T-helper 9 cell (primary cell): ENCODE results near the gene GHR.
"Not testable (repeated sequence)": the region's sequence is repeated elsewhere in the genome, so short reads cannot be mapped to it uniquely, and the experiment has no call there.

Source experiments
- DNase-seq: peaks from one replicate; pipeline ENCODE4 v3.0.0-alpha.2; 2020

GHR gene

DNA sequence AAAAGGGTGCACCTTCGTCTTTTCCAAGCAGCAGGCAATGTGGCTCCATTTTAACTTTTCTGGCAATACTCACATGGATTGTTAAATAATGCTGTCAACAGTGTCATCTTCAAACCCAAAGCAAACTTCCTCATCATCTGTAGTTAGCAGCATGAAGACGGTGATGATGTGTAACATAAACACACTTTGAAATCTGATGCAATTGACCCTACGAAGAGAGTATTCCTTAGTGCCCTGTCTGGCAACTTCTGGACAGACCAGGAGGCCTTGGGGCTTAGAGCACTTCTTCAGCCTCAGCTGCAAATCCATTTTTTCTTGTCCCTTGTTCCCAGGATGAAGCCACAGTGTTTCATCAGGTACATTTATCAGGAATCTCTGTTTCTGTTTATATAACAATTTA is 149.1 kb downstream of the GHR start:
- DNase-seq = no peak

DNA sequence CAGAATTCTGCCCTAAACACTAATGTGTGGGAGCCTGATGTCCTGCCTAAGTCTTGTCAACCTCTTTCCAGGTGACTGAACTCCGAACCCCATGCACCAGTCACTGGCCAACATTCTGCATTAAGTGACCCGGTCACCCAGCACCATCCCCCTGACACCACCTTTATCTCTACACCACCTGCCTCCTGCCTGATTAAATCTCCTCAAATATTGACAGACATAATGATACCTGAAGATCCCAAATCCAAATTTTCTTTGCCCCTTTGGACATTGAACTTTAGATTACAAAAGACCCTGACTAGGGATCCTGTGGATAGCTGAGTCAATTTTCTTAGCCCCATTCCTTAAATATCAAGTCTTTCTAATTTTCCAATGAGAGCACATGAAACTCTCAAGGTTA is 150.1 kb downstream of the GHR start:
- no peak for DNase-seq

DNA sequence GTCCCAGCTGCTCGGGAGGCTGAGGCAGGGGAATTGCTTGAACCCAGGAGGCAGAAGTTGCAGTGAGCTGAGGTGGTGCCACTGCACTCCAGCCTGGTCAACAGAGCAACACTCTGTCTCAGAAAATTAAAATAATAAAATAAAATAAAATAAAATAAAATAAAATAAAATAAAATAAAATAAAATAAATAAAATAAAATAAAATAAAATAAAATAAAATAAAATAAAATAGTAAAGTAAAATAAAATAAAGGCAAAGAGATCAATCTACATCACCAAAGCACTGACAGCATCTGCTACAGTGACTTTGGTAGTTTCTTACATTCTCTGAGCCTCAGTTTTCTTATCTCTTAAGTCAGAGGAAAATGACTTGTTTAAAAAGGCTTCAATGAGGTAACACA is 152.7 kb downstream of the GHR start:
- not testable (repeated sequence) for DNase-seq

DNA sequence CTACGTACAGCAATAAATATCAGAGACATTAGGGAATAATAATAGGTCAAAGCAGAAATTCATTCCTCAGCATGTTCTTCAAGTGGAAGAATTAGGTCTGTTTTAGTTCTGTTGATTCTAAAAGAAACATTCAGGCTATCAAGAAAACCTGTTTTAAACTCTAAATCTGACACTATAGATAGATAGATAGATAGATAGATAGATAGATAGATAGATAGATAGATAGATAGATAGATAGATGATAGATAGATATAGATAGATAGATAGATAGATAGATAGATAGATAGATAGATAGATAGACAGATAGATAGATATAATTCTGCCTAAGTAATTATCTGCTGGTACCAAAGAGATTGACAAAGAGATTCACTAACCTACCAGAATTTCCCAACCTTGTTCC is 155.7 kb downstream of the GHR start:
- not testable (repeated sequence) for DNase-seq

DNA sequence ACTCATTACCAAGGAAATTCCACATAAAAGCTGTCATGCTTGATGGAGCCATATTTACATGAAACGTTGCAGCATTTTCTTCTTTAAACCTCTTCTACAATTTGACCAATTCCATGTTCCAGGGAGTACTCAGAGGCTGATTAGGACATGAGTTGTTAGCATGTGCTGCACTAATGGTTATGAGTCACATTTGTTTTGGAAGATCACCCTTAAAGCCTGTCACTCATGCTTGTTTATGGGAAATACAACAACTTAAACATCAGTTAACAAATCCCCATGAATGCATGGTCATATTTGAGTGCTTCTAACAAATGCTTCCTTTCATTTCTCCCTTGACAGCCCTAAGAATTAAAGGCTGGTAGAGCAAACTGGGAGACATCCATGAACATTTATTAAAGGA is 156.1 kb downstream of the GHR start:
- no peak for DNase-seq

DNA sequence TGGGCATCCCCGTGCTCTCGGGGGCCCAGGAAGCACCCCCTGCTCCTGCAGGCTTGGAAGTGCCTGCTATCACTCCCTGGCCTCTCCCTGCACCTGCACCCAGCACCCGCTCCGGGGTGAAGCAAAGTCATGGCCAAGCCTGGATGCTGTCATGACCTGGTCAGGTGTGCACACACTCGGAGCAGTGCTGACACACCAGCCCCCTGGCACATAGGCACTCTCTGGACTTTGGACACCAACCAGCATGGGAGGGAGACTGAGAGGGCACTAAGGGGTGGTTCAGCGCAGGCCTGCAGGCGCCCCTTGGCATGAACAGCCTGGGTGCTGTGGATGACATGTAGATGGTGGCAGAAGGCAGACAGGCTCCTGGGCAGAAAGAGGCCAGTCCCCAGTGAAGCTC is 158.6 kb downstream of the GHR start:
- no peak for DNase-seq

DNA sequence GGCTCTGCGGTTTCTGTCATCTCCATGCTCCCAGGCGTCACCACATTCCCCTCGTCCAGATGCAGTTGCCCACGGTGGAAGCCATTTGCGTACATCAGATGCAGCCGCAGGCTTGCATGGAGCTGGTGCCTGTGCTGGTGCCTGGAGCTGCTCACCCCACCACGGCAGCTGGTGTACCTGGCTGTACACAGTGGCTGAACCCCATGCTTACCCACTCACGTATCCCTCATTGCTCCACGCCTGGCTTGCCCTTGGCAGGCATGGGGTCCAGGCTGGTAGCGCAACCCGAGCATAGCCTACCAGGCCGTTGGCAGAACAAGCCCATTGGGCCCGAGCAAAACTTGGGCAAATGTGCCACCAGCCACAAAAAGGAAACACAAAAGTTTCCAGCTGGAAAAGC is 159.5 kb downstream of the GHR start:
- no peak for DNase-seq

DNA sequence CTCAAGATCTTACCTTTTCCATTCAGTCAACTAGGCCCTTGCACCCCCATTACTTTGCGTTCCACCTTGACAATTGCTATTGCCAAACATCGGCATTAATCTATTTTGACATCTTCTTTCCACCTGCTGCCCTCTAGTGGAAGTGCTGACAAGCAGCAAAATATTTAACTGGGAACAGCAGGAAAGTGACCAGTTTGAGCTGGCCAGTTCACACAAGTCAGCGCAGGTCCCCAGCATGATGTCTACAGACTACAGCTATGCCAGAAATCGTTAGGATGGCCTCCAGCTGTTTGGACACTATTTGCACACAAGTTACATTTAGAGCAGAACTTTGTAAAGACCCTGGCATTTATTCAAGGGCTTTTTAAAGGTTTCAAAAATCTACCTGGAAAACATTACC is 160.1 kb downstream of the GHR start:
- DNase-seq = peak; percentile 1

DNA sequence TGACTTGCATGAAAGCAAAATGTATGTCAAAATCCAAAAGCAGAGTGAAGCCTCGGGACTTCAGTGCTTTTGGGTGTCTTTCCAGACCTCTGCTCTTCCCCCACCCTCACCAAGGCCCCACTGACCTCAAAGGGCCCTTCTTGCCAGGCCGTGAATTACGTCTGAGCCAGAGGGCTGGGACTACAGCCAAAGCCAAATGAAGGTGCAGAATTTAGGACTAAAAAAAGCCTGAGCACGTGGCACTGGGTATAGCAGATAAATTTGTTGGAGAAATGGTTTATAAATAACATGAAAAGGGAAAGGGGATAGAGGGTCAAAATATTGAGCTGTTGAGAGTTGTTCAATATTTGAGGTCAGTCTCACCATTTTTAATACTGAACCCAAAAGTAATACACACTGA is 163.4 kb downstream of the GHR start:
- no peak for DNase-seq

DNA sequence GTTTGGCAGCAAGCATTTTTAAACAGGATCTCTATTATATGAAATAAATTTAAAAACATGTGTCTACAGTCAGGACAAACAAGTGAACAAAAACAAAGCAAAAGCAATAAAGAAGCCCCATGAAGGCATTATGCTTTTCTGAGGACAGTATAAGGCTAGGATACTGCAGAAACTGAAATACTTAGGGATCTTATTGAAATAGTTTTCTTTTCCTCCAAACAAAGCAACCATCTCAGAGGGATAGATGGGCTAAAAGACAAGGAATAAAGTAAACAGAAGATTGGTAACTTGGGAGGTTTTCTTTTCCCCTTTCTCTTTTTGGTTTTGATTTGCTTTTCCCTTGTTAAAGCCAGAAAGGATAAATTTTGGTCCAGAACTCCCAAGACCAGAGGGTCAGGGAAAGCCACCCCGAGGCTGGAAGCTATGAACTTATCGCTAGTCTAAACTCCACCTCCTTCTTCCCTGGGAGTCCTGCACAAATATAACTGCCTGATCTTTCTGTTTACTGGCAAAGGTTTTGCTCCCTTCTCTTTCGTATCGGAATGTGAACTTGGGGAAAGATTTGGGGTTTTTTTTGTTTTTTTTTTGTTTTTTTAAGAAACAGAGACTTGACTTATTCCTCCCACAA is 164.0 kb downstream of the GHR start:
- no peak for DNase-seq

DNA sequence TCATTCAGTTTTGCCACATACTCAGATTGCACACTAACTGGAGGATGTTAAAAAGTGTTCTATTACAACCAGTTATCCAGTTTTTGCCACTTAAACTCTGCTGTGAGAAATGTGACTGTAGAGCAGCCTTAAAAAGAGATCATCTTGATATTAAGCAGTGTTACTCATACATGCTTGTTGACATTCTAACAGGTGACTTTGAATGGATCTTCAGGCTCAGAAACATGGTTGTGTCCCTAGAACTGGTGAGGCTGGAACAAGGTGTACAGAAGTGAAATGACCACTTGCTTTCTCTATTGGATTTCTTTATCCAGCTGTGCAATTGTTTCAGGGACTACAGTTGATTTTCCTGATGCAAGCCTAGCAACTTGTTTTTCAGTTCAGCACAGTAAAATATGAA is 167.3 kb downstream of the GHR start:
- DNase-seq = no peak

DNA sequence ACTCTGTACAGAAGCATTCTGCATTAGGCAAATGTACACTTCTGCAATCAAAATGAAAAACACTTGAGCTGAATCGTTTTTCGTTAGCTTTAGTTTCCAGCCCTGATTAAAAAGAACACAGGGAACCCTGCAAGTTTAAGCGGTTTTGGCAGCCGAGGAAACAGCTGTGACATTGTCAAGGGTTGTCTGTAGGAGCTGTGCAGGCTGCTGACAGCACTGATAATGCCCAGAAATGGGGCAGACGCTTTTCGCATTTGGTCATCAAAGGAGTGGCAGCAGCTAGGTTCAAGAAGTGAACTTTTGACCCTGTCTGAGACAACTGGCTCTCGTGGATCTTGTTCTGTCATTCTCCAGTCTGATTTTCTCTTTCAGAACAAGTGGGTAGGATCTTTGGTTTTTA is 167.8 kb downstream of the GHR start:
- DNase-seq = no peak

DNA sequence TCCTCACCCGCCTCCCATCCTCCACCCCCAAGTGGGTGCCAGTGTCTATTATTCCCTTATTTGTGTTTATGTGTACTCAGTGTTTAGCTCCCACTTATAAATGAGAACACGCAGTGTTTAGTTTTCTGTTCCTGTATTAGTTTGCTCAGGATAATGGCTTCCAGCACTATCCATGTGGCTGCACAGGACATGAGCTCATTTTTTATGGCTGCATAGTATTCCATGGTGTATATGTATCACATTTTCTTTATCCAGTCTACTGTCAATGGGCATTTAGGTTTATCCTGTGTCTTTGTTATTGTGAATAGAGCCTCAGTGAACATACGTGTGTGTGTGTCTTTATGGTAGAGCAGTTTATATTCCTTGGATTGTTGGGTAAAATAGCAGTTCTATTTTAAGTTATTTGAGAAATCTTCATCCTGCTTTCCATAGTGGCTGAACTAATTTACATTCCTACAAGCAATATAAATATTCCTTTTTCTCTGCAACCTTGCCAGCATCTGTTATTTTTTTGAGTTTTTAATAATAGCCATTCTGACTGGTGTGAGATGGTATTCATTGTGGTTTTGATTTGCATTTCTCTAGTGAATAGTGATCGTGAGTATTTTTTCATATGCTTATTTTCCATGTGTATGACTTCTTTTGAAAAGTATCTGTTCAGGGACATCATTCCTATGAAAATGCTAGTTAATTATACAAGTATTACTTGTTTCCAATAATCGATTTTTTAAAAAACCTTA is 169.3 kb downstream of the GHR start:
- no peak for DNase-seq

DNA sequence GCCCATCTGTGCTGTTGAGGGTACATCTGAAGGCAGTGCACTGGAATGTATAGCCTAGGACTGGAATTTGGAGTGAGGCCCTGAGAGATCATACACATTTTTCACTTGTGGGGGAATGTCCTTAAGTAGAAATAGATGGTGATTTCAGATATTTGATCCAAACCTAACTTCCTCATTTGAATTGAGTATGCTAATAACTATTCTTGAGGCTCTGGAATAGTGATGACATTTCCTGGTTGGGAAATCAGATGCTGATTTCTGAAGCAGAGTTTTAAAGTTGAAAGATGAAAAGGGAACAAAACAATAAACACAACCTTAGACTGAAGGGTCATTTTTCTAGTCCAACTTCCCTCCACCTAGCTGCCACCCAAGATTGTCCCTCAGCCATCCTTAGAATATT is 170.4 kb downstream of the GHR start:
- DNase-seq = no peak

DNA sequence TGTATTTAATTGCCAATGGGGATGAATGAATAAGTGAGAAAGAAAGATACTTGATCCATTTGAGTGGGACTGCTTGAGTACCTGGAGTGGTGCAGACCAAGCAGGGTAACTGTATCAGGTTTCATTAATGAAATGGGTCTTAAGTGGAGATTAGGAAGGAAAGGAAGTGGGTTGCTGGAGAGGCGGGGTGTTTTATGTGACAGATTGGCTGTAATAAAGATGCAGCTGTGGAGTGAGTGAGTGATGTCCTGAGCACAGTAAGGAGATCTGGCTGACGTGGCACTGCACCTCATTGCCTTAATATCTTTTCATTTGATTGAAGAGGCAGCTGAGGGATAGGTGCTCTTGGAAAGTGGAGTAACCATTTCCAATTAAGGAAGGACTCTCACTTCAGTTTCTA is 172.4 kb downstream of the GHR start:
- no peak for DNase-seq

DNA sequence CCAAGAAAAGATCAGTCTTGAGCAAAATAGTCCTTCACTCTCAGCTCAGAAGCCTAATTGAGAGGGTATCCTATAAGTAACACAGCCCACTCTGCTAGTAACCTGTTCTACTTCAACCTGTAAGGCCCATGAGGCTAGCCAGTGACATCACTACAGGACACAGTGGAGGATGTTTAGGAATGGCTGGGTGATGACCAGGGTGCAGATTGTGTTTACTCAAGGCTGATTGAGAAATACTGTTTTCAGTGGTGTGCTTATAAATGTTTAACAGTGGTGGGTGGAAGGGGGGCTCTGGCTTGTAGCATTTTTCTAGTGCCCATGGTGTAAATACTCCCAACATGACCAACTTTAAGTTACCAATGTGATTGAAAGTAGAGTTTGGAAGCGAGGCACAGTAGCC is 173.6 kb downstream of the GHR start:
- no peak for DNase-seq

DNA sequence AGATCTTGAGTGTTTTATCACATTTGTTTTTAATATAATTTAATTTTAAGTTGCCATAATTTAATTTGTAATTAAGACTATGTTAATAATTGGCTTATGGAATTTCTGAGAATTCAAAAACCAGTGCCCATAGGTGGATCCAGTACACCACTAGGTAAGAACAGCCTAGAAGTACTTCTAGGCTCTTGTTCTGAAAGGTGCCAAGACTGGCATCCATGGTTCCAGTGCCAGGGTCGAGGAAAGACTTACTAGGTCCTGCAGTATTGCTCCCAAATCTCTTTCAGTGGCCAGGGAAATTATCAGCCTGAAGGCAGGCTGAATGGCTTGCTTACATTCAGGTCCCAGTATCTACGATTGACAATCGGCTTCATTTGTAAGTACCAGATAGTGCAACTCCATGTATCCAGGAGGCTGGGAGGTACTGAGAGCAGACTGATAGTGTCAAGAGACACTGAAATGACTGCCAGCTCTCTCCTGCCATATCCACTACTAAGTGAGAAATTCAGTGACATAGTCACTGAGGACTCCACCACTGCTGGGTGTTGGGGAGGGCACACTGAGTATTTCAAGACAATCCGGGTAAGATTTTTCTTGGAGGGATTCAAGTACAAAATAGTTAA is 174.2 kb downstream of the GHR start:
- DNase-seq = no peak

DNA sequence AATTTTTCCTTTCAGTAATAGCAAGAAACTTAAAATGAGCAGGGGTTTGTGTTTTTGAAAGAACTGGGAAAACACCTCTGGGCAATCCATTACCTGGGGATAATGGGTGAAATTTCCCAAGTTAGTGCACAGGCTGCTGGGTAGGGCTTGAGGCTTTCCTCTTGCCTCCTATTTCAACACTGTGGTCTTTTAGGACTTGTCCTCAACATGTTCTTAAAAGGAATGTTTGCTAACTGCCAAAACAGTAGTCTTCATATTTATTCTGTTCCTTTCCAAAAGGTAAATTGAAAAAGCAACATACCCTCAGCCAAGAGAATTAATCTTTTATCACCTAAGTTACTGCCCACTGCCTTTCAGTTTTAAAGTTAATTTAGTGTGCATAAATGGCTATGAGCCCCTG is 175.1 kb downstream of the GHR start:
- DNase-seq = no peak

DNA sequence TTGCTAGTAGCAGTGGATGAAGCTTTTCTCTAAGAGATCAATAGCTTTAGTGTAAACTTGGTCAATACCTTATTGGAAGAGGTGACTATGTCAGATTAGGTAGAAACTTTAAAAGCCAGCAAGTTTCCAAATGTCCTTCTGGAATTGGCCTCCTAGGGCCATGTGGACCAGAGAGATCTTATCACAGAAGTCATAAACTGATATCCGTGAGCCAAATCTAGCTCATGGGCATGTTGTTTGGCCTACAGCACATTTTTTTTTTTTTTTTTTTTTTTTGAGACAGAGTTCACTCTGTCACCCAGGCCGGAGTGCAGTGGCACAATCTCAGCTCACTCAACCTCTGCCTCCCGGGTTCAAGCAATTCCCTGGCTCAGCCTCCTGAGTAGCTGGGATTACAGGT is 175.9 kb downstream of the GHR start:
- no peak for DNase-seq

DNA sequence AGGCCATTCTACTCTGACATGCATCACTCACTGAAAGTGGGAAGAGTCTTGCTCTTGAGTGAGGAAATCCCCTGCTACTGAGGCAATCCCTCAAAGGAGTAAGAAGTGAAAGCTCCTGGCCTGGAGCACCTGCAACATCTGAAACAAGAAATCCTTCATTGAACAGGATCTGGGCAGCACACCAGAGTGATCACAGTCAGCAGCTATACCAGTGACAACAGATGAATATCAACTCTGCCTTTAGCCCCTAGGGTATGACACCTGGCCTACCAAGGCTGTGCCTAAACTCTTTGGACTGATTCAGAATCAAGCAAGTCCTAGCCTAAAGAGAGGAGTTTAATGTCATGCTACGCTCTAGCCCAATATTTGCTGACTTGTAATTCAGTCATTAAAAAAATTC is 177.2 kb downstream of the GHR start:
- DNase-seq = no peak

DNA sequence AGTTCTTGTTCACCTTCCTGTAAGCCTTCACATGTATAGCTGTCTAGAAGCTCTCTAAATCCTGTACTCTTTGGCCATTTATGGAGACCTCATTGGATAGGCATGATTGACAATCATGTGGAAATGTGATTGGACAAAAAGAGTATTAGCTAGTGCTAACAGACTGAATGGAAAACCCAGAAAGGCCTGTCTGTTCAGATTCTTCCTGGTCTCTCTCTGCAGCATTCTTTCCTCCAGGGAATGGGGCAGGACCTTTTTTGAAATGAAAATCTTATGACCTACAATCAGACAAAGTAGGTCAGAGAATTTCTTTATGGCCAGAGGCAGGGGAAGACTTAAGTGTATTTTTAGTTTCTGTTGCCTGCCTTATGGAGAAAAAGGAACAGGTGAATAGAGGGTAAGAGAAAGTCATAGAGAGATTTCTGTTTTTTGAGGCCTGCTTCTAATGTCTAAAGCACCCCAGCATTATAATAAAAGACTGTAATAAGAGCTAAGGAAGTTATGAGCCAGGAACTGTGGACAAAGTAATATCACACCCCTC is 181.0 kb downstream of the GHR start:
- DNase-seq = no peak

DNA sequence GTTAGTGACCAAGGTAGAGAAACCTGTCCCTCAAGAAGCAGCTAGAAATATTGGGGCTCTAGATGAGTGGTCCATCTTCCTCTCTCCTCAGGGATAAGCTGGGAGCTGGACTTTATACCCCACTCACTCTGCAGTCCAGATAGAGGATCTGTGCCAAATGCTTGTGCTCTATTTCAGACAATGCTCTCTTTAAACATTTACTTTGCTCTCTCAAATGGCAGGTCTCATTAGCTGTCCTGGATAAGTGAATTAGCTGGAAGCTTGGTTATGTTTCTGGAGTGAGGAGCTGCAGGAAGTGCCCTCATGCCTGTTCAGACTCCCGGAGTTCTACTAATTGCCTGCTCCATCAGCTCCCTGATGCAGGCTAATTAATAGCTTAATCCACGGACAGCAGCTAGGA is 182.3 kb downstream of the GHR start:
- no peak for DNase-seq

DNA sequence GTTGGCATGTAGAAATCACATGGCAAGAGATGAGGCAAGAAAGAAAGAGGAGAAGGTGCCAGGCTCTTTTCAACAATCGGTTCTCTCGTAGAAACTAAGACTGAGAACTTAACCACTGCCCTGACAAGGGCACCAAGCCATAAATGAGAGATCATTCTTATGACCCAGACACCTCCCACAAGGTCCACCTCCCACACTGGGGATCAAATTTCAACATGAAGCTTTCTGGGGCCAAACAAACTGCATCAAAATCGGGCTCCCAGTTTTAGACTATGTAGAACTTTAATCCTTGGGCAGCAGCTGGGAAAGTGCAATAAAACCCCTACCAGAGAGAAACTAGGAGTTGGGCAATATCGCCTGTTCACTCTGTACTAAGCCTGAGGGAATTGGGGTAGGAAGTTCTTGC is 183.2 kb downstream of the GHR start:
- DNase-seq = no peak

DNA sequence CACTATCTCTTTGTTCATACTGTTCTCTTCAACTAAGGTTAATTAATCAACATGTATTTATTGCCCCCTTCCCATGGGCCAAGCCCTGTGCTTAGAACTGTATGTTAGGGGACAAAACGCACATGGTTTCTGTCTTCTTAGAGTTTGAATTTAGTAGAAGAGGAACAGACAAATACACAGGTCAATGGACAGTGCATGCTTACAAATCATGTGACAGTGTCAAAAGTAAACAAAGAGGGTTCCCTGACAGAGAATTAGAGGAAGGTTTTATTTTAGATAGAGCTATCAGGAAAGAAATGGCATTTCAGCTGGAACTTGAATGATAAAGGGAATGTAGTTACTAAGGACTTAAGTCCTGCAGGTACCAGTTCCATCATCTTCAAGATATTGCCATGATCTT is 188.2 kb downstream of the GHR start:
- no peak for DNase-seq
